ENCODE measurements around the gene CCSAP.
"Not testable (repeated sequence)": the region's sequence is repeated elsewhere in the genome, so short reads cannot be mapped to it uniquely, and the experiment has no call there.

Gene CCSAP

DNA sequence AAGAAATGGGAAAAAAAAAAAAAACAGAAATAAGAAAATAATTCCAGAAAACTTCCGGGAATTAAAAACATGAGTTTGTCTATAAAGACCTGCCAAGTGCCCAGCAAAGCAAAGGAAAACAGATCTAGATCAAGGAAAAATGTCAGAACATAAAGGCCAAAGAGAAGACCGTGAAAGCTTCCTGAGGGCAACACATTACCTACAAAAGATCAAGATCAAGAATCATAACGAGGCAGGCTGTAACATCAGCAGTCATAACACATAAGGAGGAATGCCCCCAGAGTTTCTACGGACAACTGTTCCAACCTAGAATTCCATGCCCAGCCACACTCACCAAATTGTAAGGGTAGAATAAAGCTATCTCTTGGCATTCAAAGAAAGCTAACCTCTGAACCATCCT is 3.8 kb downstream of the CCSAP start:
- TF ChIP-seq, protein P1, sequence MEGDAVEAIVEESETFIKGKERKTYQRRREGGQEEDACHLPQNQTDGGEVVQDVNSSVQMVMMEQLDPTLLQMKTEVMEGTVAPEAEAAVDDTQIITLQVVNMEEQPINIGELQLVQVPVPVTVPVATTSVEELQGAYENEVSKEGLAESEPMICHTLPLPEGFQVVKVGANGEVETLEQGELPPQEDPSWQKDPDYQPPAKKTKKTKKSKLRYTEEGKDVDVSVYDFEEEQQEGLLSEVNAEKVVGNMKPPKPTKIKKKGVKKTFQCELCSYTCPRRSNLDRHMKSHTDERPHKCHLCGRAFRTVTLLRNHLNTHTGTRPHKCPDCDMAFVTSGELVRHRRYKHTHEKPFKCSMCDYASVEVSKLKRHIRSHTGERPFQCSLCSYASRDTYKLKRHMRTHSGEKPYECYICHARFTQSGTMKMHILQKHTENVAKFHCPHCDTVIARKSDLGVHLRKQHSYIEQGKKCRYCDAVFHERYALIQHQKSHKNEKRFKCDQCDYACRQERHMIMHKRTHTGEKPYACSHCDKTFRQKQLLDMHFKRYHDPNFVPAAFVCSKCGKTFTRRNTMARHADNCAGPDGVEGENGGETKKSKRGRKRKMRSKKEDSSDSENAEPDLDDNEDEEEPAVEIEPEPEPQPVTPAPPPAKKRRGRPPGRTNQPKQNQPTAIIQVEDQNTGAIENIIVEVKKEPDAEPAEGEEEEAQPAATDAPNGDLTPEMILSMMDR (IDR thresholded peaks at IDR 0.05; ENCODE audit: low read depth, low read length), result no peak
- no peak for DNase-seq
- no peak overlapping the region for H3K4me3 ChIP-seq (ENCODE audit: low read depth, low read length)
- no peaks in the 10 kb centered on the region; the same call in none of the 2 replicates for H3K4me1 ChIP-seq
- H3K36me3 ChIP-seq, result peaks cover 6% of the 10 kb centered on the region
- H3K9me3 ChIP-seq, result no peaks in the 10 kb centered on the region
- no peaks in the 10 kb centered on the region for H3K27me3 ChIP-seq

- TF ChIP-seq, protein P1 (IDR thresholded peaks at IDR 0.05; ENCODE audit: low read depth, low read length), result no peak
- no peaks in the 10 kb centered on the region for H3K9me3 ChIP-seq
- H3K27me3 ChIP-seq, result no peaks in the 10 kb centered on the region
- peaks cover 6% of the 10 kb centered on the region for H3K36me3 ChIP-seq
- no peaks in the 10 kb centered on the region; the same call in none of the 2 replicates for H3K4me1 ChIP-seq
- DNase-seq, result peak; percentile 66
- no peak overlapping the region for H3K4me3 ChIP-seq (ENCODE audit: low read depth, low read length)
Measured at GRCh38 chr1:229336345-229336744, 6.5 kb downstream of the CCSAP start.

- peaks cover 6% of the 10 kb centered on the region for H3K36me3 ChIP-seq
- no peaks in the 10 kb centered on the region; the same call in none of the 2 replicates for H3K4me1 ChIP-seq
- H3K4me3 ChIP-seq (ENCODE audit: low read depth, low read length), result no peak overlapping the region
- H3K27me3 ChIP-seq, result no peaks in the 10 kb centered on the region
- TF ChIP-seq, protein P1 (IDR thresholded peaks at IDR 0.05; ENCODE audit: low read depth, low read length), result no peak
- DNase-seq, result no peak
- no peaks in the 10 kb centered on the region for H3K9me3 ChIP-seq
Measured at GRCh38 chr1:229334716-229335115, 8.1 kb downstream of the CCSAP start.

GRCh38 chr1:229334269-229334668 is 8.6 kb downstream of the CCSAP start:
- H3K4me1 ChIP-seq, result no peaks in the 10 kb centered on the region; the same call in none of the 2 replicates
- TF ChIP-seq, protein P1 (IDR thresholded peaks at IDR 0.05; ENCODE audit: low read depth, low read length), result no peak
- H3K27me3 ChIP-seq, result no peaks in the 10 kb centered on the region
- no peak overlapping the region for H3K4me3 ChIP-seq (ENCODE audit: low read depth, low read length)
- H3K9me3 ChIP-seq, result no peaks in the 10 kb centered on the region
- no peak for DNase-seq
- peaks cover 6% of the 10 kb centered on the region for H3K36me3 ChIP-seq

- Histone ChIP-seq H3K4me1 (peaks cover 9% of the 10 kb centered on the region), H3K27me3 (no peaks in the 10 kb centered on the region), H3K4me3 (ENCODE audit: low read depth, low read length) (no peak overlapping the region), H3K9me3 (no peaks in the 10 kb centered on the region), H3K36me3 (peaks cover 38% of the 10 kb centered on the region)
- DNase-seq, result no peak
- TF ChIP-seq, protein P1 (IDR thresholded peaks at IDR 0.05; ENCODE audit: low read depth, low read length), result no peak
Measured at GRCh38 chr1:229328598-229329362, 14.1 kb downstream of the CCSAP start.

DNA sequence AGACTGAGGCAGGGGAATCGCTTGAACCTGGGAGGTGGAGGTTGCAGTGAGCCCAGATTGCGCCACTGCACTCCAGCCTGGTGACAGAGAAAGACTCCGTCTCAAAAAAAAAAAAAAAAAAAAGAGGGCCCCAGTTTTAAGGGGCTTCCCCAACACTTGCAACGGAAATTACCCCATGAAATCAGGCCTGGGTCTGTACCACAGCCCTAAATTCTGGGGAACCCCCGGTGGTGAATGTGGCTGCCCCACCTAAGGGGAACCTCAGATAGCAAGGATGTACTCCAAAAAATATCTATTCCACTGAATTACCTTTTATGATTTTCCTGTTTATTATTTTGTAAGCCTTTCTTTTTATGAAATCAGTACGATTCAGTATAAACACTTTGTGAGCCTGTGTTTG is 15.1 kb downstream of the CCSAP start:
- peaks cover 45% of the 10 kb centered on the region for H3K36me3 ChIP-seq
- H3K9me3 ChIP-seq; H3K4me1 ChIP-seq; H3K4me3 ChIP-seq (ENCODE audit: low read depth, low read length); H3K27me3 ChIP-seq; DNase-seq: not testable (repeated sequence)
